Nephron progenitor cell (in vitro differentiated cells): ENCODE results near the gene ADORA2B.
A peak's percentile ranks its signal among the peaks of the same experiment; 100 is the strongest.

ENCODE experiments used
- DNase-seq: peaks from one replicate; pipeline ENCODE4 v3.0.0; 2021
- H3K27ac Mint-ChIP-seq: 2 replicates; pipeline ENCODE4 v1.8.0; 2021; ENCODE audit warnings: mild to moderate bottlenecking, moderate library complexity, mixed read lengths
- H3K27me3 Mint-ChIP-seq: 2 replicates; pipeline ENCODE4 v1.8.0; 2021; ENCODE audit warnings: mild to moderate bottlenecking, low read depth, mixed read lengths; ENCODE audit not compliant: poor library complexity
- H3K36me3 Mint-ChIP-seq: 2 replicates; pipeline ENCODE4 v1.8.0; 2021; ENCODE audit warnings: low read depth, mixed read lengths
- H3K4me1 Mint-ChIP-seq: 2 replicates; pipeline ENCODE4 v1.8.0; 2021; ENCODE audit warnings: mixed read lengths
- H3K4me3 Mint-ChIP-seq: 2 replicates; pipeline ENCODE4 v1.8.0; 2021; ENCODE audit warnings: mild to moderate bottlenecking, moderate library complexity, mixed read lengths
- H3K9me3 Mint-ChIP-seq: 2 replicates; pipeline ENCODE4 v1.8.0; 2021; ENCODE audit warnings: mild to moderate bottlenecking, moderate library complexity, mixed read lengths
- CTCF ChIP-seq: fragments of 200-600 bp; sonication (generic); IDR thresholded peaks from 2 replicates; pipeline ENCODE4 v1.5.0; 2021; ENCODE audit warnings: antibody characterized with exemption

The ADORA2B gene

GRCh38 chr17:15954222-15954621 lies 9.3 kb downstream of the ADORA2B start:
- no peak overlapping the region for H3K27ac Mint-ChIP-seq
- no peak overlapping the region for H3K4me3 Mint-ChIP-seq
- no peaks in the 10 kb centered on the region for H3K36me3 Mint-ChIP-seq
- no peaks in the 10 kb centered on the region for H3K9me3 Mint-ChIP-seq
- H3K4me1 Mint-ChIP-seq = peaks cover 11% of the 10 kb centered on the region
- no peak for DNase-seq
- TF ChIP-seq CTCF = no peak
- peaks cover 14% of the 10 kb centered on the region for H3K27me3 Mint-ChIP-seq

- Mint-ChIP-seq H3K27me3 (peaks cover 14% of the 10 kb centered on the region), H3K27ac (no peak overlapping the region), H3K4me1 (peaks cover 11% of the 10 kb centered on the region), H3K9me3 (no peaks in the 10 kb centered on the region), H3K36me3 (no peaks in the 10 kb centered on the region), H3K4me3 (no peak overlapping the region)
- DNase-seq = no peak
- TF ChIP-seq CTCF = no peak
Observed at GRCh38 chr17:15955793-15956541, 11.0 kb downstream of the ADORA2B start.

DNA sequence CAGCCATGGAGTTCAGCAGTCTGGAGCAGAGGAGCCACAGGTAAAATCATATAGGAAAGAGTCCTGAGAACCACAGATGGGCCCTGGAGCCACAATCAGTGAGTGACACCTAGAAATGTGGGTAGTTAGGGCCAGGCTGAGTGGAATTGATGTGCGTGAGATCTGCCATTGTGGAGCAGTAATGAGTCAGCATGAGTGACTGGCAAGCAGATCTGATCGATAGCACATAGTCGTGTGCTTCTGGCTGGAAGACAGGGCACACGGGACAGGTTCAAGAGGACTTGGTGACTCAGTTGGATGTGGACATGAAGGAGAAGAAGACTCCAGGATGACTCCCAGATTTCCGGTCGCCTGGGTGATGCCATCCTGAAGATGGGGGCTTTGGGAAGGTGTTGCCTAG lies 12.3 kb downstream of the ADORA2B start:
- Mint-ChIP-seq H3K4me3 (no peak overlapping the region), H3K27ac (peak overlapping the region; percentile 60), H3K4me1 (peaks cover 11% of the 10 kb centered on the region), H3K36me3 (no peaks in the 10 kb centered on the region), H3K27me3 (peaks cover 14% of the 10 kb centered on the region), H3K9me3 (no peaks in the 10 kb centered on the region)
- TF ChIP-seq CTCF = no peak
- DNase-seq = no peak

DNA sequence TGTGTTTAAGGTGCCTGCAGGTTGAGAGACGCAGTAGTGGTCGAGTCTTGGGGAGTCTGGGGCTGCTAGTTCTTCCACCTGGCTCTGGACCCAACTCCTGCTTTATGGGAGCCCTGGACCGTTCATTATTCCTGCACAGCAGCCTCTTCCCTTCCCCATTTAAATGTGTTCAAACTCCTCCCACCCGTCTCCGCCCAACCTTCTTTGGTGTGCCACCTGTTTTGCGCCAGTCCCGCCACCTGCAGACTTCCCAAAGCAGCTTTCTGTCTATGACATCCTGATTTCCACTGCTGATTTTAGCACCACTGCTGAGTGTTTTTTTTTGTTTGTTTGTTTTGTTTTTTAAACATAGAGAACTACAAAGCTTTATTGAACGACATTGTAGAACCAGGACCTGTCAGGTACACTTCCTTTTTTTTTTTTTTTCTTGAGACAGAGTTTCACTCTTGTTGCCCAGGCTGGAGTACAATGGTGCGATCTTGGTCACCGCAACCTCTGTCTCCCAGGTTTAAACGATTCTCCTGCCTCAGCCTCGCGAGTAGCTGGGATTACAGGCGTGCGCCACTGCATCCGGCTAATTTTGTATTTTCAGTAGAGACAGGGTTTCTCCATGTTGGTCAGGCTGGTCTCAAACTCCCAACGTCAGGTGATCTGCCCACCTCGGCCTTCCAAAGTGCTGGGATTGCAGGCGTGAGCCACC lies 12.8 kb downstream of the ADORA2B start:
- TF ChIP-seq CTCF = no peak
- no peak overlapping the region for H3K27ac Mint-ChIP-seq
- H3K27me3 Mint-ChIP-seq = peaks cover 14% of the 10 kb centered on the region
- H3K36me3 Mint-ChIP-seq = no peaks in the 10 kb centered on the region
- H3K4me3 Mint-ChIP-seq = no peak overlapping the region
- no peak for DNase-seq
- H3K9me3 Mint-ChIP-seq = no peaks in the 10 kb centered on the region
- peaks cover 11% of the 10 kb centered on the region for H3K4me1 Mint-ChIP-seq

GRCh38 chr17:15958484-15958854 lies 13.5 kb downstream of the ADORA2B start:
- Mint-ChIP-seq H3K4me3 (no peak overlapping the region), H3K27me3 (peaks cover 14% of the 10 kb centered on the region), H3K27ac (no peak overlapping the region), H3K36me3 (no peaks in the 10 kb centered on the region), H3K4me1 (peaks cover 11% of the 10 kb centered on the region), H3K9me3 (no peaks in the 10 kb centered on the region)
- DNase-seq = no peak
- no peak for TF ChIP-seq CTCF

GRCh38 chr17:15963670-15964110 lies 18.8 kb downstream of the ADORA2B start:
- Mint-ChIP-seq H3K27me3 (peaks cover 6% of the 10 kb centered on the region), H3K9me3 (no peaks in the 10 kb centered on the region), H3K4me3 (no peak overlapping the region), H3K4me1 (peaks cover 29% of the 10 kb centered on the region), H3K36me3 (no peaks in the 10 kb centered on the region), H3K27ac (no peak overlapping the region)
- no peak for DNase-seq
- TF ChIP-seq CTCF = no peak
